D721Med (cell line): ENCODE measurements around the gene GLB1L.

Experiments used
- DNase-seq: peaks from one replicate; pipeline ENCODE4 v3.0.0; 2011; ENCODE audit warnings: low spot score; ENCODE audit not compliant: insufficient read length
- FAIRE-seq: peaks from 2 replicates; lab custom pipeline; 2011; peaks lifted over from hg19 to GRCh38; lab: Jason Lieb, UNC
- CTCF ChIP-seq: IDR thresholded peaks from 2 replicates; pipeline ENCODE4 v1.5.1; 2012; ENCODE audit warnings: mild to moderate bottlenecking, control low read depth; ENCODE audit not compliant: insufficient read depth; ENCODE audit errors: missing control alignments

GLB1L gene

DNA sequence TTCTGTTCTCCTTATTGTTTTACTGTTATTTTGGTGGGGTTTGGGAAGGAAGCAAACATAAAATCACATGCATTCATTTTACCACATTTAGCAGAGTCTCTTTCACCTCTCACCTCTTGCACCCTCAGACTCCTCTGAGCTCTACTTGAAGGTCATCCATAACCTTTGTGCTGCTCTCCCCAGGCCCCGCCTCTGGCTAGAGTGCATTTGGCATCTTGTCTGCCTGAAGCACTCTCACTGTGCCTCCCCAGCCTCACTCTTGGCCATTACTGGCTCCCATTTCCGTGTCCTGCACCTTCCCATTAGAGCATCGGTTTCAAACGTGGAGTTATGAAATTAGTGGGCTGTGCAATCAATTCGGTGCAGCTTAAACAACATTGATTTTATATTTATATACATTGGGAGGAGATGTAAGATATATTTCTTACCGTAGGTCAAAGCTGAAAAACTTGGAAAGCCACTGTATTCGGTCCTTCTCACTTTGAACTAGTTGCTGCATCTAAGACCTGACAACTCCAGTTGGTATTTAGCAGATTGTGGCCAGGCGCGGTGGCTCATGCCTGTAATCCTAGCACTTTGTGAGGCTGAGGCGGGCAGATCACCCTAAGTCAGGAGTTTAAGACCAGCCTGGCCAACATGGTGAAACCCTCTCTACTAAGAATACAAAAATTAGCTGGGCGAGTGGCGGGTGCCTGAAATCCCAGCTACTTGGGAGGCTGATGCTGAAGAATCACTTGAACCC, 45.6 kb downstream of the GLB1L start:
- no peak for TF ChIP-seq CTCF
- no peak for DNase-seq
- no peak for FAIRE-seq

GRCh38 chr2:219198974-219199373, 46.3 kb downstream of the GLB1L start:
- FAIRE-seq (no peak), DNase-seq (no peak)
- TF ChIP-seq CTCF: no peak

DNA sequence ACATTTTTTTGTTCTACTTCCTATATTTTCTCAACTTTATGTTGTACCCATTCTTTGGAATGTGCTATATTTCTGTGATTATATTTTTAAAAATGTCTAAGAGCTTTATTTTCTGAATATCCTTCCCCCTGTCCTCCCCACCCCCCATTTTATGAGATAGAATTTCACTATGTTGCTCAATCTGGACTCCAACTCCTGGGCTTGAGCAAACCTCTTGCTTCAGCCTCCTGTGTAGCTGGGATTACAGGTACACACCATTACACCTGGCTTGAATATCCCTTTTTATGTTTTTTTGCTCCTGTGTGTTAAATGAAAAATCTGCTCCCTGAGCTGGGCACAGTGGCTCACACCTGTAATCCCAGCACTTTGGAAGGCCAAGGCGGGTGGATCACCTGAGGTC, 47.9 kb downstream of the GLB1L start:
- no peak for TF ChIP-seq CTCF
- DNase-seq (no peak), FAIRE-seq (no peak)

DNA sequence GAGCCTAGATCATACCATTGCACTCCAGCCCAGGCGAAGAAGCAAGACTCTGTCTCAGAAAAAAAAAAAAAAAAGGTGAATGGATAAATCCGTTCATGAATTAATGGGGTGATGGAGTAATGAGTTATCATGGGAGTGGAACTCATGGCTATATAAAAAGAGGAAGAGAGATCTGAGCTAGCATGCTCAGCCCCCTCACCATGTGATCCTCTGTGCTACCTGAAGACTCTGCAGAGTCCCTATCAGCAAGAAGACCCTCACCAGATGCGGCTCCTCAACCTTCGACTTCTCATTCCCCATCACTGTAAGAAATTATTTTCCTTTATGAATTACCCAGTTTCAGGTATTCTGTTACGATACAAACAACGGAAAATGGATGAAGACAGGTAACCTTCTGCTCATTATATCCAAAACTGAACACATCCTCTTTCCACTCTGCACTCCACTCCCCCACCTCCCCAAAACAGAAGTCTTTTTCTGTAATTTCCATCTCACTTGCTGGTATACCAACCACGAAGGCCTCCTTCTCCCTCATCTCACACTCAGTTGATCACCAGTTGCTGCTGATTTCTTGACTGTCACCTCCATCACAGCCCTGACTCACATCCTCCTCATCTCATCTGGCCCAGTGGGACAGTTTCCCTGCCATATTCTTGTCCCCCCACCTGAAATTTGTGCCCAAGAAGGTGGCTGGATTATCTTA, 58.3 kb downstream of the GLB1L start:
- DNase-seq: no peak
- no peak for FAIRE-seq
- no peak for TF ChIP-seq CTCF
